HG03135 (cell line): Measurements from ENCODE around the gene FURIN.
"Not testable (repeated sequence)": the region's sequence is repeated elsewhere in the genome, so short reads cannot be mapped to it uniquely, and the experiment has no call there.

Experiments
- ATAC-seq: cut with Tn5 transposase; IDR thresholded peaks from one replicate; pipeline ENCODE4 v1.9.1; 2021; ENCODE audit warnings: mild to moderate bottlenecking, moderate library complexity; ENCODE audit not compliant: unreplicated experiment

The FURIN gene

GRCh38 chr15:90869601-90870353 is 1.4 kb downstream of the FURIN start:
- no peak for ATAC-seq

GRCh38 chr15:90870354-90871138 is 2.2 kb downstream of the FURIN start:
- ATAC-seq: no peak

GRCh38 chr15:90871139-90871715 is 2.8 kb downstream of the FURIN start:
- ATAC-seq: no peak

- no peak for ATAC-seq
Observed at GRCh38 chr15:90871716-90872485, 3.5 kb downstream of the FURIN start.

- ATAC-seq: no peak
Observed at GRCh38 chr15:90872486-90873184, 4.2 kb downstream of the FURIN start.

- no peak for ATAC-seq
Observed at GRCh38 chr15:90873488-90873997, 5.2 kb downstream of the FURIN start.

- no peak for ATAC-seq
Observed at GRCh38 chr15:90873998-90874605, 5.7 kb downstream of the FURIN start.

- ATAC-seq: not testable (repeated sequence)
Observed at GRCh38 chr15:90874986-90875385, 6.6 kb downstream of the FURIN start.

- ATAC-seq: no peak
Observed at GRCh38 chr15:90875549-90875981, 7.2 kb downstream of the FURIN start.

- no peak for ATAC-seq
Observed at GRCh38 chr15:90876046-90876445, 7.7 kb downstream of the FURIN start.

- ATAC-seq: no peak
Observed at GRCh38 chr15:90876512-90877170, 8.3 kb downstream of the FURIN start.

- ATAC-seq: no peak
Observed at GRCh38 chr15:90877315-90877714, 8.9 kb downstream of the FURIN start.

- ATAC-seq: no peak
Observed at GRCh38 chr15:90877996-90878395, 9.6 kb downstream of the FURIN start.

- no peak for ATAC-seq
Observed at GRCh38 chr15:90878660-90879059, 10.3 kb downstream of the FURIN start.

GRCh38 chr15:90879730-90880366 is 11.5 kb downstream of the FURIN start:
- ATAC-seq: no peak

- ATAC-seq: no peak
Observed at GRCh38 chr15:90880381-90881145, 12.2 kb downstream of the FURIN start.

GRCh38 chr15:90881181-90881977 is 13.0 kb downstream of the FURIN start:
- no peak for ATAC-seq
